AG04449 (cell line): ENCODE measurements around the gene GLT8D1.

Source experiments
- CTCF ChIA-PET: fragments of 350-600 bp; formaldehyde crosslinking; extraction: SDS; loops from one replicate; lab custom pipeline; 2021; ENCODE audit warnings: antibody characterized with exemption; lab: Yijun Ruan, JAX
- POLR2A ChIA-PET: fragments of 400-600, 350-600 bp; formaldehyde crosslinking; extraction: SDS; loops from one replicate; lab custom pipeline; 2020; ENCODE audit warnings: antibody characterized with exemption, inconsistent platforms; lab: Yijun Ruan, JAX
- DNase-seq: peaks from one replicate; pipeline ENCODE4 v3.0.0-alpha.2; 2010; ENCODE audit warnings: low read depth, low spot score
- H3K4me3 ChIP-seq: 2 replicates; pipeline ENCODE4 v1.5.1; 2011; ENCODE audit warnings: low read depth, mild to moderate bottlenecking, control low read depth, low read length
- CTCF ChIP-seq: IDR thresholded peaks from one replicate; pipeline ENCODE4 v1.5.1; 2011; ENCODE audit warnings: mild to moderate bottlenecking, moderate library complexity, low read length, control low read depth, inconsistent platforms; ENCODE audit not compliant: insufficient read depth; ENCODE audit errors: missing control alignments

Gene GLT8D1

GRCh38 chr3:52695798-52696671 lies 9.6 kb downstream of the GLT8D1 start:
- POLR2A ChIA-PET = no interaction called here
- no peak for TF ChIP-seq CTCF

GRCh38 chr3:52694528-52695189 lies 10.9 kb downstream of the GLT8D1 start:
- no peak for TF ChIP-seq CTCF
- POLR2A ChIA-PET = no interaction called here
- no peak for DNase-seq
- CTCF ChIA-PET = interaction anchor here (0.8 to 2.0 kb wide), 2 partner anchors 12 to 248 kb away, joined by 3 to 6 read pairs; no protein-coding TSS in a partner anchor
- no peak overlapping the region for H3K4me3 ChIP-seq

More at GRCh38 chr3:52695798-52696671, 9.6 kb downstream of the GLT8D1 start:
- CTCF ChIA-PET = interaction anchor here (2.0 kb wide), 1 partner anchor 250 kb away, joined by 6 read pairs; no protein-coding TSS in a partner anchor
- DNase-seq = no peak
- no peak overlapping the region for H3K4me3 ChIP-seq

- DNase-seq = no peak
- TF ChIP-seq CTCF = no peak
- CTCF ChIA-PET = interaction anchor here (0.8 to 2.1 kb wide), 4 partner anchors 12 to 264 kb away, joined by 3 to 7 read pairs (median 6); partner anchors contain the start of genes GLT8D1 and SPCS1
- POLR2A ChIA-PET = interaction anchor here (1.0 to 1.5 kb wide), 3 partner anchors 8 to 157 kb away, joined by 3 to 4 read pairs (median 3); partner anchors contain the start of gene UQCC5
- no peak overlapping the region for H3K4me3 ChIP-seq
Observed at GRCh38 chr3:52693071-52693470, 12.5 kb downstream of the GLT8D1 start.

- no peak for TF ChIP-seq CTCF
- POLR2A ChIA-PET = no interaction called here
- no peak overlapping the region for H3K4me3 ChIP-seq
- CTCF ChIA-PET = no interaction called here
- no peak for DNase-seq
Observed at GRCh38 chr3:52690560-52690959, 15.0 kb downstream of the GLT8D1 start.

GRCh38 chr3:52689151-52689550 lies 16.4 kb downstream of the GLT8D1 start:
- CTCF ChIA-PET = interaction anchor here (2.1 to 2.2 kb wide), 2 partner anchors 217 to 261 kb away, joined by 5 to 7 read pairs; no protein-coding TSS in a partner anchor
- H3K4me3 ChIP-seq = no peak overlapping the region
- no peak for TF ChIP-seq CTCF
- DNase-seq = no peak
- POLR2A ChIA-PET = interaction anchor here (1.0 to 1.5 kb wide), 2 partner anchors 8 to 15 kb away, joined by 3 to 5 read pairs; no protein-coding TSS in a partner anchor
